Mesenchymal stem cell (in vitro differentiated cells and primary cell): ENCODE measurements around the gene HS3ST1. TPM values are rescaled to one million over a fixed set of nuclear protein-coding genes. Genes with fewer than 3 reads are reported as not detected.

Source experiments
- DNase-seq: peaks from one replicate; pipeline ENCODE4 v3.0.0-alpha.2; 2013
- H2AFZ ChIP-seq: one replicate; pipeline ENCODE4 v1.6.1; 2013; ENCODE audit warnings: low read depth, mild to moderate bottlenecking, control low read depth, inconsistent platforms, low read length, moderate library complexity
- H2AK5ac ChIP-seq: 2 replicates; pipeline ENCODE4 v1.6.1; 2013; ENCODE audit warnings: low read length, moderate library complexity, mild to moderate bottlenecking, inconsistent platforms; ENCODE audit not compliant: severe bottlenecking
- H2BK120ac ChIP-seq: one replicate; pipeline ENCODE4 v1.6.1; 2013; ENCODE audit warnings: low read depth, mild to moderate bottlenecking, inconsistent platforms, low read length, moderate library complexity
- H2BK12ac ChIP-seq, 2 experiments: one replicate each; pipeline ENCODE4 v1.6.1; 2013; ENCODE audit warnings: inconsistent platforms in 2 of 2, low read length in 2 of 2, mild to moderate bottlenecking in 2 of 2, moderate library complexity in 2 of 2, control low read depth in 1 of 2
- H2BK15ac ChIP-seq: one replicate; pipeline ENCODE4 v1.6.1; 2013; ENCODE audit warnings: mild to moderate bottlenecking, low read depth, inconsistent platforms; ENCODE audit not compliant: poor library complexity, severe bottlenecking
- H2BK5ac ChIP-seq: 2 replicates; pipeline ENCODE4 v1.6.1; 2013; ENCODE audit warnings: low read depth, mild to moderate bottlenecking, low read length, control low read depth, inconsistent platforms; ENCODE audit not compliant: poor library complexity, severe bottlenecking
- H3K14ac ChIP-seq, 2 experiments: one replicate each; pipeline ENCODE4 v1.6.1; 2013; ENCODE audit warnings: inconsistent platforms in 2 of 2, low read length in 2 of 2, control low read depth in 1 of 2, mild to moderate bottlenecking in 1 of 2, moderate library complexity in 1 of 2
- H3K18ac ChIP-seq, 2 experiments: one replicate each; pipeline ENCODE4 v1.6.1; 2013; ENCODE audit warnings: inconsistent platforms in 2 of 2, low read length in 2 of 2, control low read depth in 1 of 2, low read depth in 1 of 2, mild to moderate bottlenecking in 1 of 2
- H3K23ac ChIP-seq, 2 experiments: one replicate each; pipeline ENCODE4 v1.6.1; 2013; ENCODE audit warnings: inconsistent platforms in 2 of 2, low read length in 2 of 2, mild to moderate bottlenecking in 2 of 2, moderate library complexity in 2 of 2, control low read depth in 1 of 2
- H3K27ac ChIP-seq: 2 replicates; pipeline ENCODE4 v1.5.1; 2013; ENCODE audit warnings: mild to moderate bottlenecking, moderate library complexity, low read length, control low read depth, inconsistent platforms; ENCODE audit not compliant: poor library complexity, severe bottlenecking
- H3K27me3 ChIP-seq, 2 experiments: 2 replicates each; pipeline versions ENCODE4 v1.6.1 to v1.7.0; 2013; ENCODE audit warnings: low read length in 2 of 2, mild to moderate bottlenecking in 2 of 2, moderate library complexity in 2 of 2, control low read depth in 1 of 2, inconsistent platforms in 1 of 2; ENCODE audit not compliant: control insufficient read depth in 1 of 2, insufficient read depth in 1 of 2
- H3K36me3 ChIP-seq, 2 experiments: 2 replicates each; pipeline versions ENCODE4 v1.6.1 to v1.7.0; 2013; ENCODE audit warnings: low read length in 2 of 2, control low read depth in 1 of 2, inconsistent platforms in 1 of 2, low read depth in 1 of 2, mild to moderate bottlenecking in 1 of 2; ENCODE audit not compliant: insufficient read depth in 2 of 2, control insufficient read depth in 1 of 2
- H3K4ac ChIP-seq, 2 experiments: one replicate each; pipeline ENCODE4 v1.6.1; 2013; ENCODE audit warnings: inconsistent platforms in 2 of 2, low read length in 2 of 2, mild to moderate bottlenecking in 2 of 2, moderate library complexity in 2 of 2, control low read depth in 1 of 2, low read depth in 1 of 2
- H3K4me1 ChIP-seq: 2 replicates; pipeline ENCODE4 v1.6.1; 2013; ENCODE audit warnings: low read depth, low read length, control low read depth; ENCODE audit not compliant: control insufficient read depth, insufficient read depth
- H3K4me2 ChIP-seq: 2 replicates; pipeline ENCODE4 v1.6.1; 2013; ENCODE audit warnings: low read length, mild to moderate bottlenecking, inconsistent platforms; ENCODE audit not compliant: poor library complexity, severe bottlenecking
- H3K4me3 ChIP-seq, 2 experiments: 2 replicates each; pipeline versions ENCODE4 v1.5.1 to v1.7.0; 2013; ENCODE audit warnings: low read length in 2 of 2, mild to moderate bottlenecking in 2 of 2, control low read depth in 1 of 2, low read depth in 1 of 2; ENCODE audit not compliant: insufficient read depth in 1 of 2
- H3K79me1 ChIP-seq: replicated peaks from 2 replicates; pipeline ENCODE4 v1.6.1; 2013; ENCODE audit warnings: mild to moderate bottlenecking, control low read depth, low read length, inconsistent platforms; ENCODE audit not compliant: poor library complexity, severe bottlenecking
- H3K9ac ChIP-seq: 2 replicates; pipeline ENCODE4 v1.7.0; 2013; ENCODE audit warnings: mild to moderate bottlenecking, low read length, moderate library complexity
- H3K9me3 ChIP-seq: 2 replicates; pipeline ENCODE4 v1.7.0; 2013; ENCODE audit warnings: mild to moderate bottlenecking, low read length; ENCODE audit not compliant: control insufficient read depth
- H4K8ac ChIP-seq: one replicate; pipeline ENCODE4 v1.6.1; 2013; ENCODE audit warnings: inconsistent platforms, mild to moderate bottlenecking, low read length, moderate library complexity
- H4K91ac ChIP-seq: one replicate; pipeline ENCODE4 v1.6.1; 2013; ENCODE audit warnings: mild to moderate bottlenecking, low read length, inconsistent platforms
- WGBS: methylation state at CpG from one replicate; pipeline ENCODE4 v1.1.7; 2013; ENCODE audit warnings: mixed read lengths; 5-methylcytosine and 5-hydroxymethylcytosine counted together
- polyA plus RNA-seq, 2 experiments: library from polyadenylated mRNA; stranded (reverse); fragments of 200-250 nt; gene quantifications; one replicate each; pipeline ENCODE4 v1.2.3, GENCODE V29; 2013

Gene HS3ST1
- polyA plus RNA-seq (2013, experiment 1 of 2): 0.07 TPM
- 0.03 TPM for polyA plus RNA-seq (2013, experiment 2 of 2)

GRCh38 chr4:11428231-11428898, at the start of gene HS3ST1:
TSS of gene HS3ST1 (minus strand) at chr4:11428894. CDS start at chr4:11400005, 28,889 bp downstream.
- H3K79me1 ChIP-seq: peaks cover 14% of the 10 kb centered on the region
- H3K9ac ChIP-seq: peak within 1 kb of the TSS; percentile 18
- H3K4ac ChIP-seq: no peak within 1 kb of the TSS
- peak within 1 kb of the TSS; percentile 54 for H2AFZ ChIP-seq
- H3K27me3 ChIP-seq: peaks cover 9 to 44% of the 10 kb centered on the region in 2 experiments
- no peak within 1 kb of the TSS for H3K18ac ChIP-seq
- no peaks in the 10 kb centered on the region for H3K36me3 ChIP-seq
- H3K23ac ChIP-seq: peak within 1 kb of the TSS in 1 of 2 experiments; percentile 72
- peak; percentile 1 for DNase-seq
- H3K9me3 ChIP-seq: no peaks in the 10 kb centered on the region
- H3K4me2 ChIP-seq: peak within 1 kb of the TSS; percentile 98
- H3K4me1 ChIP-seq: peaks cover 16% of the 10 kb centered on the region
- peak within 1 kb of the TSS; percentile 60 to 65 for H3K4me3 ChIP-seq
- 2% methylated on average over 41 of the region's 43 CpGs for WGBS
- H2BK5ac ChIP-seq: no peak within 1 kb of the TSS
- no peak within 1 kb of the TSS for H2BK120ac ChIP-seq
- H4K91ac ChIP-seq: no peak within 1 kb of the TSS
- no peak within 1 kb of the TSS for H2BK12ac ChIP-seq
- no peak within 1 kb of the TSS for H4K8ac ChIP-seq
- no peak within 1 kb of the TSS for H3K14ac ChIP-seq
- H2BK15ac ChIP-seq: no peak within 1 kb of the TSS
- H3K27ac ChIP-seq: peak within 1 kb of the TSS; percentile 0
- no peak within 1 kb of the TSS for H2AK5ac ChIP-seq

DNA sequence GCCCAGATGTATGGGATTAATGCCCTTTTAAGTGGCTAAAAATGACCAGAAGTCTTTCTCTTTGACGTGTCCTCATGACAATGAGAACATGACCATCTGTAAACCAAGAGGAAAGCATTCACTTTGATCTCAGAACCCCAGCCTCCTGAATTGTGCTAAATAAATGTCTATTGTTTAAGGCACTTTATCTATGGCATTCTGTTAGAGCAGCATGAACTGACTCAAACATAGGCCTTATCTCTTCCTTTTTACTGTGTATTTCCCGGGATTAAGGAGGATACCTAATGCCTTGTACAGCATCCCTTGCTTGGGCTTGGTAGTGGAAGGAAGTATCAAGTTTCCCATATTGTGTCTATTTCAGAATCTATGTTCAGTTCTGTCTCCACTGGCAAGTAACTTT, 47.2 kb upstream of the HS3ST1 start:
- H2BK5ac ChIP-seq: no peak overlapping the region
- no peaks in the 10 kb centered on the region for H3K36me3 ChIP-seq
- no peaks in the 10 kb centered on the region for H3K4me1 ChIP-seq
- H3K79me1 ChIP-seq: no peaks in the 10 kb centered on the region
- no peak overlapping the region for H3K4ac ChIP-seq
- no peak overlapping the region for H3K18ac ChIP-seq
- no peak overlapping the region for H3K4me3 ChIP-seq
- no peak overlapping the region for H2BK12ac ChIP-seq
- 83% methylated on average over 2 of the region's 2 CpGs for whole genome bisulfite sequencing
- H2BK120ac ChIP-seq: no peak overlapping the region
- no peak overlapping the region for H3K9ac ChIP-seq
- H3K23ac ChIP-seq: no peak overlapping the region
- DNase-seq: no peak
- H3K14ac ChIP-seq: no peak overlapping the region
- no peak overlapping the region for H2AK5ac ChIP-seq
- H3K9me3 ChIP-seq: peaks cover 4% of the 10 kb centered on the region
- no peak overlapping the region for H4K8ac ChIP-seq
- no peak overlapping the region for H2AFZ ChIP-seq
- no peak overlapping the region for H3K27ac ChIP-seq
- no peak overlapping the region for H2BK15ac ChIP-seq
- no peaks in the 10 kb centered on the region for H3K27me3 ChIP-seq
- no peak overlapping the region for H4K91ac ChIP-seq
- H3K4me2 ChIP-seq: no peak overlapping the region

DNA sequence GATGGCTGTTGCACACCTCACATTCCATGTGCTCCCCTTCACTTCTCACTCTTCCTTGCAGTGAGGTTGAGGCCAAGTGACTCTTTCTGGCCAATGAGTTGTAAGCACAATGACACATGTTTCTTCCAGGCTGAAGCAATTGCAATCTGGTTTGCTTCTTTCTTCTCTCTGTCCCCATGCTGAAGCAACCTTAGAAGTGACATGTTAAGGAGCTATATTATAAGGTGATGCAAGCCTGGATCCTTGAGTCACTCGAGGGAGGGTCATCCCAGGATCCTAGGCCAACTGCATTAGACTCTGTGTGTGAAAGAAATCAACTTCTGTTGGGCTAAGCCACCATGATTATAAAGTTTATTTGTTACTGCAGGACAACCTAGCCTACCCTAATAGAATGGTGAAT, 45.5 kb upstream of the HS3ST1 start:
- H3K27ac ChIP-seq: no peak overlapping the region
- no peak overlapping the region for H3K4ac ChIP-seq
- no peak overlapping the region for H3K9ac ChIP-seq

DNA sequence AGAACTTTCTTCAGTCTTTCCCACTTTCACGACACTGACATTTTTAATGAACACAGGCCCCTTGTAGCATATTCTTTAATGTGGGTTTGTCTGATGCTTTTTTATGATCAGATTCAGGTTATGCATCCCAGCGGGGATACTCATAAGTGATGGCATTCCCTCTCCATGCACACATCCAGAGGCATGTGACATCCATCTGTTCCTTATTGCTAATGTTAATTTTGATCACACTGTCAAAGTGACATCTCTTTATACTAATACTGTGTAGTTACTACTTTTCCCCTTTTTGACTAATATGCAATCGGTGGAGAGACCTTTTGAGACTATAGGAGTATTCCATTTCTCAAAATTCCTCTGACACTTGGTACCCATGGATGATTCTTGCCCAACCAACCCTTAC, 43.8 kb upstream of the HS3ST1 start:
- H3K27ac ChIP-seq: no peak overlapping the region

More for the DNA sequence above, 45.5 kb upstream of the HS3ST1 start:
- no peaks in the 10 kb centered on the region for H3K79me1 ChIP-seq
- no peak overlapping the region for H2BK12ac ChIP-seq
- no peak overlapping the region for H3K14ac ChIP-seq
- no peaks in the 10 kb centered on the region for H3K4me1 ChIP-seq
- no peaks in the 10 kb centered on the region for H3K36me3 ChIP-seq
- no peak overlapping the region for H2AFZ ChIP-seq
- H3K4me3 ChIP-seq: no peak overlapping the region
- WGBS: 71% methylated on average over 1 of the region's 1 CpG
- no peak overlapping the region for H4K91ac ChIP-seq
- no peak overlapping the region for H2BK5ac ChIP-seq
- no peak overlapping the region for H3K4me2 ChIP-seq
- no peak overlapping the region for H3K18ac ChIP-seq
- no peaks in the 10 kb centered on the region for H3K27me3 ChIP-seq
- H2BK120ac ChIP-seq: no peak overlapping the region
- no peak overlapping the region for H2AK5ac ChIP-seq
- no peak for DNase-seq
- H4K8ac ChIP-seq: no peak overlapping the region
- peaks cover 4% of the 10 kb centered on the region for H3K9me3 ChIP-seq
- no peak overlapping the region for H2BK15ac ChIP-seq
- no peak overlapping the region for H3K23ac ChIP-seq

More for the DNA sequence above, 43.8 kb upstream of the HS3ST1 start:
- Histone ChIP-seq H2BK15ac (no peak overlapping the region), H3K4me2 (no peak overlapping the region), H3K9ac (no peak overlapping the region), H2BK5ac (no peak overlapping the region), H2AK5ac (no peak overlapping the region), H3K4ac (no peak overlapping the region), H3K36me3 (no peaks in the 10 kb centered on the region), H2BK120ac (no peak overlapping the region), H2BK12ac (no peak overlapping the region), H2AFZ (no peak overlapping the region), H3K18ac (no peak overlapping the region), H3K4me1 (no peaks in the 10 kb centered on the region), H3K23ac (no peak overlapping the region), H3K79me1 (no peaks in the 10 kb centered on the region), H3K27me3 (no peaks in the 10 kb centered on the region), H3K4me3 (no peak overlapping the region), H4K8ac (no peak overlapping the region), H3K14ac (no peak overlapping the region), H4K91ac (no peak overlapping the region), H3K9me3 (peaks cover 4% of the 10 kb centered on the region)
- no peak for DNase-seq
- WGBS: 100% methylated on average over 1 of the region's 3 CpGs
